ENCODE measurements around the gene CTBS.
"Not testable (repeated sequence)": the region's sequence is repeated elsewhere in the genome, so short reads cannot be mapped to it uniquely, and the experiment has no call there.

CTBS gene

DNA sequence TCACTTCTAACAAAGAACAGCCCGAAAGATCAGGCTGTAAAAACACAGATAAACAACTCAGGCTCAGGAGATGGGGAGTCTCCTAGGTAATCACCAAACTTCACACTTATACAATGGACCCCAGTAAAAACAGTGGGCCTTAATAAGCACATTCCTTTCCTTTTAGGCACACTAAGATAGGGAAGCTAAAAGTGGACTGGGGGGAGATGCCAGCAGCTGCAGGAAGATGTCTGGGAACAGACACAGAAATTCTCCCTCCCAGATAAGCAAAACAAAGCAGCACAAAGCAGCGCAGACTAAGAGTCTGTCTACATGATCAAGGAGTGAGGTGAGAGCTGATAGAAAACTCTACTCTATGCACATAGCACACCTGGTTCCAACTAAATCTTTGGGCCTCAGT, 29.0 kb upstream of the CTBS start:
- TF ChIP-seq, protein P1, sequence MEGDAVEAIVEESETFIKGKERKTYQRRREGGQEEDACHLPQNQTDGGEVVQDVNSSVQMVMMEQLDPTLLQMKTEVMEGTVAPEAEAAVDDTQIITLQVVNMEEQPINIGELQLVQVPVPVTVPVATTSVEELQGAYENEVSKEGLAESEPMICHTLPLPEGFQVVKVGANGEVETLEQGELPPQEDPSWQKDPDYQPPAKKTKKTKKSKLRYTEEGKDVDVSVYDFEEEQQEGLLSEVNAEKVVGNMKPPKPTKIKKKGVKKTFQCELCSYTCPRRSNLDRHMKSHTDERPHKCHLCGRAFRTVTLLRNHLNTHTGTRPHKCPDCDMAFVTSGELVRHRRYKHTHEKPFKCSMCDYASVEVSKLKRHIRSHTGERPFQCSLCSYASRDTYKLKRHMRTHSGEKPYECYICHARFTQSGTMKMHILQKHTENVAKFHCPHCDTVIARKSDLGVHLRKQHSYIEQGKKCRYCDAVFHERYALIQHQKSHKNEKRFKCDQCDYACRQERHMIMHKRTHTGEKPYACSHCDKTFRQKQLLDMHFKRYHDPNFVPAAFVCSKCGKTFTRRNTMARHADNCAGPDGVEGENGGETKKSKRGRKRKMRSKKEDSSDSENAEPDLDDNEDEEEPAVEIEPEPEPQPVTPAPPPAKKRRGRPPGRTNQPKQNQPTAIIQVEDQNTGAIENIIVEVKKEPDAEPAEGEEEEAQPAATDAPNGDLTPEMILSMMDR (conservative IDR thresholded peaks at IDR 0.05; ENCODE audit: low read depth, low read length): no peak
- peak; percentile 50 for DNase-seq (ENCODE audit: low read depth)
- no peak overlapping the region for H3K4me3 ChIP-seq (ENCODE audit: low read depth, low read length)

GRCh38 chr1:84600796-84601195, 26.6 kb upstream of the CTBS start:
- DNase-seq (ENCODE audit: low read depth): no peak
- no peak overlapping the region for H3K4me3 ChIP-seq (ENCODE audit: low read depth, low read length)
- TF ChIP-seq, protein P1 (conservative IDR thresholded peaks at IDR 0.05; ENCODE audit: low read depth, low read length): no peak

GRCh38 chr1:84598846-84599741, 24.9 kb upstream of the CTBS start:
- DNase-seq (ENCODE audit: low read depth): peak; percentile 73
- H3K4me3 ChIP-seq (ENCODE audit: low read depth, low read length): no peak overlapping the region
- TF ChIP-seq, protein P1 (conservative IDR thresholded peaks at IDR 0.05; ENCODE audit: low read depth, low read length): no peak

DNA sequence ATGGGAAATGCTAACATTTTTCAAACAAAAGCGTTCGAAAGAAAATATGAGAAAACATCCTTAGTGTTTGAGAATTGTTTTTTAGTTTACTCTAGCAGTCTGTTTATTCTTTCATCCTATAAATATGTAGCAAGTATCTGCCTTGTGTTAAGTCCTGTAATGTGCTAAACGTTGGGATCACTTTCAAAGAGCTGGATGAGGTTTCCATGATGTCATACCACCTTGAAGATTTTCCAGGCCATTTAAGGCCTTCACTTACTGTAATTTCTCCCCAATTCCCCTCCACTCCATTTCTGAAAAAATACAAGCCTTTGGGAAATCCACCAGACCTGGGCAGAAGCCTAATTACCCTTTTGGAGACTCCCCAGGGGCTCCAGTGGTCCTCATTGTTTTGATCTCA, 24.2 kb upstream of the CTBS start:
- TF ChIP-seq, protein P1 (conservative IDR thresholded peaks at IDR 0.05; ENCODE audit: low read depth, low read length): no peak
- peak; percentile 36 for DNase-seq (ENCODE audit: low read depth)
- no peak overlapping the region for H3K4me3 ChIP-seq (ENCODE audit: low read depth, low read length)

DNA sequence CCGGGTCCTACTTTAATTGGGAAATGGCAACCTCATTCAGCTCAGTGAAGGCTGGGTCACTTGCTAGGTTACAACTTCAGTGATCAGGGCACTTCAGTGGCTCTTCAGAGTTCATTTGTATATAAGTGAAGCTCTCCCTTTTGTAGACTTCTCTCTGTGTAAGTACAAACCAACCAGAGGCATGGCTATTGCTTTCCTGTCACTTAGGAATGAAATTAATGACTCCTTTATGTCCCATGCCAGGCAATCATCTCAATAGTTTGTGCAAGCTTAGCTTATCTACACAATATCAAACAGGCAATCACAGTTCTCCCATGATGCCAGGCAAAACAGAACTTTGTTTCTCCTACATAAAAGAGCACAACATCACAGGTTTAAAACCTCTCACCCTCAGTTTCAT, 22.8 kb upstream of the CTBS start:
- no peak overlapping the region for H3K4me3 ChIP-seq (ENCODE audit: low read depth, low read length)
- no peak for DNase-seq (ENCODE audit: low read depth)
- TF ChIP-seq, protein P1 (conservative IDR thresholded peaks at IDR 0.05; ENCODE audit: low read depth, low read length): no peak

DNA sequence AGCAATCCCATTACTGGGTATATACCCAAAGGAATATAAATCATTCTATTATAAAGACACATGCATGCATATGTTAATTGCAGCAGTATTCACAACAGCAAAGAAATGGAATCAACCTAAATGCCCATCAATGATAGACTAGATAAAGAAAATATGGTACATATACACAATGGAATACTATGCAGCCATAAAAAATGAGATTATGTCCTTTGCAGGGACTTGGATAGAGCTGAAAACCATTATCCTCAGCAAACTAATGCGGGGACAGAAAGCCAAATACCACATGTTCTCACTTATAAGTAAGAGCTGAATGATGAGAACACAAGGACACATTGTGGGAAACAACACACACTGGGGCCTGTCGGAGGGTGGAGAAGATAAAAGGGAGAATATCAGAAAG, 20.7 kb upstream of the CTBS start:
- not testable (repeated sequence) for H3K4me3 ChIP-seq (ENCODE audit: low read depth, low read length); DNase-seq (ENCODE audit: low read depth)

DNA sequence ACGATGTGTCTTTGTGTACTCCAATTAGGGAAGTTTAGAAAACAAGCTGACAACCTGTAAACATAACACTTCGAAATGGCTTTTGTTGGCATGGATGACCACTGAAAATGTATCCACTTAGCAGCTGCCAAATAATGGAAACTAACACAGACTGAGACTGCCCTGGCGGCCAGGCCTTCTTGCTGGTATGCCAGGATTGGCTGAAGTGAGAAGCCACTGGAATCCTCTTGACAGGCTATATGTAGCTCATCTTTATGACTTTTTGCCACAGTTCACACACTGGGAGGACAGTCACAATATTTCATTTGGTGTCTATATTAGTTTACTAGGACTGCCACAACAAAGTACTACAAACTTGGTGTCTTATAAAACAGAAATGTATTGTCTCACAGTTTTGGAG, 12.9 kb upstream of the CTBS start:
- TF ChIP-seq, protein P1 (conservative IDR thresholded peaks at IDR 0.05; ENCODE audit: low read depth, low read length): no peak
- DNase-seq (ENCODE audit: low read depth): no peak
- no peak overlapping the region for H3K4me3 ChIP-seq (ENCODE audit: low read depth, low read length)
